ENCODE measurements around the gene SMIM30. TPM values are rescaled to one million over a fixed set of nuclear protein-coding genes. Genes with fewer than 3 reads are reported as not detected.

SMIM30 gene
- total RNA-seq, 1 donor from 2014 or later, result 43.3 TPM

GRCh38 chr7:113109718-113110117 lies 8.6 kb downstream of the SMIM30 start:
- TF ChIP-seq CTCF (conservative IDR thresholded peaks at IDR 0.05; ENCODE audit: low read depth, low read length), result no peak
- DNase-seq (ENCODE audit: low read depth), result no peak
- H3K4me3 ChIP-seq (ENCODE audit: low read depth, low read length), result no peak overlapping the region

- DNase-seq (ENCODE audit: low read depth), result peak; percentile 88
- TF ChIP-seq CTCF (conservative IDR thresholded peaks at IDR 0.05; ENCODE audit: low read depth, low read length), result no peak
- peak overlapping the region; percentile 45 for H3K4me3 ChIP-seq (ENCODE audit: low read depth, low read length)
Measured at GRCh38 chr7:113100121-113100603, 18.2 kb downstream of the SMIM30 start.

- H3K4me3 ChIP-seq (ENCODE audit: low read depth, low read length), result peak overlapping the region; percentile 45
- DNase-seq (ENCODE audit: low read depth), result no peak
- TF ChIP-seq CTCF (conservative IDR thresholded peaks at IDR 0.05; ENCODE audit: low read depth, low read length), result no peak
Measured at GRCh38 chr7:113099284-113099919, 19.0 kb downstream of the SMIM30 start.

GRCh38 chr7:113094517-113095249 lies 23.7 kb downstream of the SMIM30 start:
- no peak overlapping the region for H3K4me3 ChIP-seq (ENCODE audit: low read depth, low read length)
- no peak for DNase-seq (ENCODE audit: low read depth)
- TF ChIP-seq CTCF (conservative IDR thresholded peaks at IDR 0.05; ENCODE audit: low read depth, low read length), result no peak

GRCh38 chr7:113093561-113093960 lies 24.8 kb downstream of the SMIM30 start:
- TF ChIP-seq CTCF (conservative IDR thresholded peaks at IDR 0.05; ENCODE audit: low read depth, low read length), result no peak
- DNase-seq (ENCODE audit: low read depth), result no peak
- H3K4me3 ChIP-seq (ENCODE audit: low read depth, low read length), result no peak overlapping the region

- DNase-seq (ENCODE audit: low read depth), result no peak
- no peak for TF ChIP-seq CTCF (conservative IDR thresholded peaks at IDR 0.05; ENCODE audit: low read depth, low read length)
- H3K4me3 ChIP-seq (ENCODE audit: low read depth, low read length), result no peak overlapping the region
Measured at GRCh38 chr7:113092762-113093161, 25.6 kb downstream of the SMIM30 start.
